Suprapubic skin (tissue), 4 donors: ENCODE data around the gene AUTS2. TPM values are rescaled to one million over a fixed set of nuclear protein-coding genes. Genes with fewer than 3 reads are reported as not detected.
"Not testable (repeated sequence)": the region's sequence is repeated elsewhere in the genome, so short reads cannot be mapped to it uniquely, and the experiment has no call there.

ENCODE experiments used
- DNase-seq, 2 donors: peaks; one replicate each; pipeline ENCODE4 v3.0.0-alpha.2; 2019; ENCODE audit warnings: low spot score in 2 of 2
- H3K27ac ChIP-seq: fragments of 200-600 bp; sonication (generic); one replicate; pipeline ENCODE4 v1.5.1; 2019
- H3K27me3 ChIP-seq: fragments of 200-600 bp; sonication (generic); one replicate; pipeline ENCODE4 v1.5.1; 2019
- H3K36me3 ChIP-seq: fragments of 200-600 bp; sonication (generic); one replicate; pipeline ENCODE4 v1.5.1; 2019
- H3K4me1 ChIP-seq: fragments of 200-600 bp; sonication (generic); one replicate; pipeline ENCODE4 v1.5.1; 2019
- H3K4me3 ChIP-seq: fragments of 200-600 bp; sonication (generic); one replicate; pipeline ENCODE4 v1.5.1; 2019; ENCODE audit warnings: mild to moderate bottlenecking
- H3K9me3 ChIP-seq: fragments of 200-600 bp; sonication (generic); one replicate; pipeline ENCODE4 v1.5.1; 2019
- CTCF ChIP-seq, 2 donors: fragments of 200-600 bp in 1 of 2; fragments of 450-650 bp in 1 of 2; sonication (generic) in 1 of 2; IDR thresholded peaks; one replicate each; pipeline ENCODE4 v1.5.1; 2016 to 2019; ENCODE audit warnings: antibody characterized with exemption in 2 of 2, mild to moderate bottlenecking in 1 of 2, moderate library complexity in 1 of 2
- EP300 ChIP-seq: sonication (generic); formaldehyde crosslinking; IDR thresholded peaks from one replicate; pipeline ENCODE4 v1.6.1; 2017; ENCODE audit warnings: antibody characterized with exemption
- POLR2A ChIP-seq, 2 donors: fragments of 450-650 bp; IDR thresholded peaks; one replicate each; pipeline ENCODE4 v1.6.1; 2017; ENCODE audit warnings: antibody characterized with exemption in 2 of 2, mild to moderate bottlenecking in 2 of 2, moderate library complexity in 2 of 2
- POLR2AphosphoS5 ChIP-seq, 3 donors: sonication (generic); formaldehyde crosslinking; IDR thresholded peaks; one replicate each; pipeline ENCODE4 v1.6.1; 2017; ENCODE audit warnings: antibody characterized with exemption in 3 of 3
- WGBS: methylation state at CpG from one replicate; pipeline ENCODE4 v1.1.5; 2018; 5-methylcytosine and 5-hydroxymethylcytosine counted together
- total RNA-seq, 4 donors: library from RNA; depleted of rRNA; stranded (reverse); fragments of >200 nt; gene quantifications; one replicate each; pipeline ENCODE4 v1.1.0, GENCODE V29; 2016

Gene AUTS2
- total RNA-seq, 4 donors from 2014 or later: 31.0 to 102 (median 56.4) TPM

- no peak overlapping the region for H3K4me3 ChIP-seq
- 93% methylated on average over 2 of the region's 2 CpGs for WGBS
- no peaks in the 10 kb centered on the region for H3K9me3 ChIP-seq
- no peak for DNase-seq
- TF ChIP-seq POLR2AphosphoS5 (IDR thresholded peaks at IDR 0.05): no peak
- no peak for TF ChIP-seq CTCF (IDR thresholded peaks at IDR 0.05)
- no peak for TF ChIP-seq EP300
- TF ChIP-seq POLR2A (IDR thresholded peaks at IDR 0.05): no peak
- H3K27ac ChIP-seq: no peak overlapping the region
- no peaks in the 10 kb centered on the region for H3K27me3 ChIP-seq
- no peaks in the 10 kb centered on the region for H3K4me1 ChIP-seq
- no peaks in the 10 kb centered on the region for H3K36me3 ChIP-seq
Measured at GRCh38 chr7:70266186-70266585, 667.9 kb downstream of the AUTS2 start.

- no peaks in the 10 kb centered on the region for H3K9me3 ChIP-seq
- WGBS: 90% methylated on average over 5 of the region's 5 CpGs
- H3K36me3 ChIP-seq: no peaks in the 10 kb centered on the region
- H3K4me3 ChIP-seq: no peak overlapping the region
- TF ChIP-seq EP300: no peak
- TF ChIP-seq POLR2A (IDR thresholded peaks at IDR 0.05): no peak
- no peak for TF ChIP-seq POLR2AphosphoS5 (IDR thresholded peaks at IDR 0.05)
- no peak for TF ChIP-seq CTCF (IDR thresholded peaks at IDR 0.05)
- H3K27ac ChIP-seq: no peak overlapping the region
- no peak for DNase-seq
- H3K27me3 ChIP-seq: no peaks in the 10 kb centered on the region
- H3K4me1 ChIP-seq: no peaks in the 10 kb centered on the region
Measured at GRCh38 chr7:70267381-70268120, 669.3 kb downstream of the AUTS2 start.

GRCh38 chr7:70268179-70268578 lies 669.9 kb downstream of the AUTS2 start:
- no peak for DNase-seq
- TF ChIP-seq CTCF (IDR thresholded peaks at IDR 0.05) (no peak), EP300 (no peak), POLR2A (IDR thresholded peaks at IDR 0.05) (no peak), POLR2AphosphoS5 (IDR thresholded peaks at IDR 0.05) (no peak)
- Histone ChIP-seq H3K4me1 (no peaks in the 10 kb centered on the region), H3K4me3 (no peak overlapping the region), H3K27ac (no peak overlapping the region), H3K27me3 (no peaks in the 10 kb centered on the region), H3K9me3 (no peaks in the 10 kb centered on the region), H3K36me3 (no peaks in the 10 kb centered on the region)
- 45% methylated on average over 2 of the region's 2 CpGs for WGBS

GRCh38 chr7:70270149-70270548 lies 671.9 kb downstream of the AUTS2 start:
- H3K9me3 ChIP-seq: no peaks in the 10 kb centered on the region
- 97% methylated on average over 1 of the region's 1 CpG for WGBS
- no peaks in the 10 kb centered on the region for H3K4me1 ChIP-seq
- no peaks in the 10 kb centered on the region for H3K27me3 ChIP-seq
- no peak overlapping the region for H3K27ac ChIP-seq
- DNase-seq: no peak
- H3K36me3 ChIP-seq: no peaks in the 10 kb centered on the region
- H3K4me3 ChIP-seq: no peak overlapping the region
- TF ChIP-seq POLR2A (IDR thresholded peaks at IDR 0.05) (no peak), POLR2AphosphoS5 (IDR thresholded peaks at IDR 0.05) (no peak)

GRCh38 chr7:70271617-70272081 lies 673.4 kb downstream of the AUTS2 start:
- no peaks in the 10 kb centered on the region for H3K27me3 ChIP-seq
- no peaks in the 10 kb centered on the region for H3K4me1 ChIP-seq
- no peak for TF ChIP-seq CTCF (IDR thresholded peaks at IDR 0.05)
- no peak overlapping the region for H3K27ac ChIP-seq
- H3K4me3 ChIP-seq: no peak overlapping the region
- no peaks in the 10 kb centered on the region for H3K36me3 ChIP-seq
- WGBS: 66% methylated on average over 8 of the region's 8 CpGs
- DNase-seq: no peak
- no peaks in the 10 kb centered on the region for H3K9me3 ChIP-seq

GRCh38 chr7:70275570-70275969 lies 677.3 kb downstream of the AUTS2 start:
- not testable (repeated sequence) for H3K27me3 ChIP-seq, H3K4me1 ChIP-seq, DNase-seq, H3K36me3 ChIP-seq, H3K9me3 ChIP-seq, H3K4me3 ChIP-seq, H3K27ac ChIP-seq
- 94% methylated on average over 3 of the region's 3 CpGs for WGBS
